Measurements from ENCODE around the gene CFAP161. TPM values are rescaled to one million over a fixed set of nuclear protein-coding genes. Genes with fewer than 3 reads are reported as not detected.

The CFAP161 gene
- total and polyA plus RNA-seq, 4 donors = 2.4 to 11.2 (median 3.9) TPM

- H3K9ac ChIP-seq (ENCODE audit: insufficient read depth in 1 of 2, low read length in 2 of 2) = no peak overlapping the region
- no peak for ATAC-seq (ENCODE audit: insufficient read depth, low FRiP score)
- no peaks in the 10 kb centered on the region for H3K27me3 ChIP-seq (ENCODE audit: control insufficient read depth in 3 of 3, insufficient read depth in 3 of 3, low read length in 2 of 3)
- no peak overlapping the region for H3K4me3 ChIP-seq
- H3K36me3 ChIP-seq (ENCODE audit: control insufficient read depth in 4 of 4, insufficient read depth in 4 of 4, low read length in 4 of 4) = no peaks in the 10 kb centered on the region
- WGBS, 2 donors = 64 to 72% methylated on average over 3 of the region's 3 CpGs
- H3K9me3 ChIP-seq (ENCODE audit: control insufficient read depth in 4 of 4, insufficient read depth in 3 of 4, low read length in 3 of 4) = no peaks in the 10 kb centered on the region
- H3K27ac ChIP-seq (ENCODE audit: low read depth in 1 of 2, low read length in 1 of 2) = peak overlapping the region in 1 of 2 donors; percentile 23
- peaks cover 0 to 4% (median 0%) of the 10 kb centered on the region in 5 donors for H3K4me1 ChIP-seq (ENCODE audit: control insufficient read depth in 5 of 5, insufficient read depth in 5 of 5, low read length in 5 of 5)
- DNase-seq = no peak
- TF ChIP-seq, protein P1, sequence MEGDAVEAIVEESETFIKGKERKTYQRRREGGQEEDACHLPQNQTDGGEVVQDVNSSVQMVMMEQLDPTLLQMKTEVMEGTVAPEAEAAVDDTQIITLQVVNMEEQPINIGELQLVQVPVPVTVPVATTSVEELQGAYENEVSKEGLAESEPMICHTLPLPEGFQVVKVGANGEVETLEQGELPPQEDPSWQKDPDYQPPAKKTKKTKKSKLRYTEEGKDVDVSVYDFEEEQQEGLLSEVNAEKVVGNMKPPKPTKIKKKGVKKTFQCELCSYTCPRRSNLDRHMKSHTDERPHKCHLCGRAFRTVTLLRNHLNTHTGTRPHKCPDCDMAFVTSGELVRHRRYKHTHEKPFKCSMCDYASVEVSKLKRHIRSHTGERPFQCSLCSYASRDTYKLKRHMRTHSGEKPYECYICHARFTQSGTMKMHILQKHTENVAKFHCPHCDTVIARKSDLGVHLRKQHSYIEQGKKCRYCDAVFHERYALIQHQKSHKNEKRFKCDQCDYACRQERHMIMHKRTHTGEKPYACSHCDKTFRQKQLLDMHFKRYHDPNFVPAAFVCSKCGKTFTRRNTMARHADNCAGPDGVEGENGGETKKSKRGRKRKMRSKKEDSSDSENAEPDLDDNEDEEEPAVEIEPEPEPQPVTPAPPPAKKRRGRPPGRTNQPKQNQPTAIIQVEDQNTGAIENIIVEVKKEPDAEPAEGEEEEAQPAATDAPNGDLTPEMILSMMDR (IDR thresholded peaks at IDR 0.05; ENCODE audit: control extremely low read depth, extremely low read depth) = no peak
These were observed 36.4 kb downstream of the CFAP161 start for GRCh38 chr15:81170511-81170910.

- Histone ChIP-seq H3K27me3 (ENCODE audit: control insufficient read depth in 3 of 3, insufficient read depth in 3 of 3, low read length in 2 of 3) (no peaks in the 10 kb centered on the region), H3K9ac (ENCODE audit: insufficient read depth in 1 of 2, low read length in 2 of 2) (no peak overlapping the region), H3K4me3 (no peak overlapping the region), H3K9me3 (ENCODE audit: control insufficient read depth in 4 of 4, insufficient read depth in 3 of 4, low read length in 3 of 4) (no peaks in the 10 kb centered on the region), H3K4me1 (ENCODE audit: control insufficient read depth in 5 of 5, insufficient read depth in 5 of 5, low read length in 5 of 5) (peaks cover 0 to 4% (median 2%) of the 10 kb centered on the region in 5 donors), H3K36me3 (ENCODE audit: control insufficient read depth in 4 of 4, insufficient read depth in 4 of 4, low read length in 4 of 4) (no peaks in the 10 kb centered on the region), H3K27ac (ENCODE audit: low read depth in 1 of 2, low read length in 1 of 2) (no peak overlapping the region)
- DNase-seq (no peak), ATAC-seq (ENCODE audit: insufficient read depth, low FRiP score) (no peak)
- TF ChIP-seq, protein P1 (IDR thresholded peaks at IDR 0.05; ENCODE audit: control extremely low read depth, extremely low read depth) = no peak
These were observed 37.2 kb downstream of the CFAP161 start for GRCh38 chr15:81171286-81171685.

DNA sequence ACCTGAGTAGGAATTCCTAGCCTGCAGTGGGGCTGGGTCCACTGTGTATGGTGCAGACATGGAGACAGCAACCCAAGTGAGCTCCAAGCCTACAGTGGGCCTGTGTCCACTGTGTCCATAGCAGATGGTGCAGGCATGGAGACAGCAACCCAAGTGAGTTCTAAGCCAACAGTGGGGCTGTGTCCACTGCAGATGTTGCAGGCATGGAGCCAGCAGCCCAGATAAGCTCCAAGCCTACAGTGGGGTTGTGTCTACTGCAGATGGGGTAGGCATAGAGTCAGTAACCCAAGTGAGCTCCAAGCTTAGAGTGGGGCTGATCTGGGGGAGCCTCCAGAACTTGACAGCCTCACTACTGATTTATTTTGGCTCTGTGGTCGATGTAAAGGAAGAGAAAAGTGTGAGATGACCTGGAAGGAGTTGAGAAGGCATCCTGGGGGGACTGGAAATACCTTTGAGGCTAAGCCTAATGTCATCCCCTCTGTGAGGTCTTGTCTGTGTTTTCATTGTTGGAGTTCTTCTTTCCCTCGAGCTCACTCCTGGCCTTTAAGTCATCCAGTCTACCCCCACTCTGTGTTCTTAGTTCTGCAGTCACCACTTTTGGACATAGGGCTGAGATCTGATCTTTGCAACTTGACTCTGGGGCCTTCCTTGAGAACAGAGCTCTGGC is 40.2 kb downstream of the CFAP161 start:
- Histone ChIP-seq H3K4me1 (ENCODE audit: control insufficient read depth in 5 of 5, insufficient read depth in 5 of 5, low read length in 5 of 5) (peaks cover 0 to 6% (median 0%) of the 10 kb centered on the region in 5 donors), H3K4me3 (no peak overlapping the region), H3K9ac (ENCODE audit: insufficient read depth in 1 of 2, low read length in 2 of 2) (no peak overlapping the region), H3K27ac (ENCODE audit: low read depth in 1 of 2, low read length in 1 of 2) (no peak overlapping the region), H3K9me3 (ENCODE audit: control insufficient read depth in 4 of 4, insufficient read depth in 3 of 4, low read length in 3 of 4) (no peaks in the 10 kb centered on the region), H3K36me3 (ENCODE audit: control insufficient read depth in 4 of 4, insufficient read depth in 4 of 4, low read length in 4 of 4) (no peaks in the 10 kb centered on the region), H3K27me3 (ENCODE audit: control insufficient read depth in 3 of 3, insufficient read depth in 3 of 3, low read length in 2 of 3) (no peaks in the 10 kb centered on the region)
- DNase-seq (no peak), ATAC-seq (ENCODE audit: insufficient read depth, low FRiP score) (no peak)
- TF ChIP-seq, protein P1 (IDR thresholded peaks at IDR 0.05; ENCODE audit: control extremely low read depth, extremely low read depth) = no peak
- 64 to 89% methylated on average over 2 of the region's 2 CpGs for WGBS, 2 donors

Measured in lung (tissue), 12 donors.